Neutrophil (primary cell): Measurements from ENCODE around the gene PDE6B.

Experiments used
- H3K27ac ChIP-seq: fragments of 200-600 bp; sonication (generic); 2 replicates; pipeline ENCODE4 v1.5.1; 2016; ENCODE audit warnings: mild to moderate bottlenecking, moderate library complexity
- H3K27me3 ChIP-seq: fragments of 200-600 bp; sonication (generic); 2 replicates; pipeline ENCODE4 v1.6.0; 2016; ENCODE audit warnings: mild to moderate bottlenecking
- H3K36me3 ChIP-seq: fragments of 200-600 bp; sonication (generic); 2 replicates; pipeline ENCODE4 v1.5.1; 2017
- H3K4me1 ChIP-seq, 2 experiments: fragments of 200-600 bp in 1 of 2; sonication (generic) in 1 of 2; 1 replicate in 1 of 2; 2 replicates in 1 of 2; pipeline versions ENCODE4 v1.5.1 to v1.6.1; 2013 to 2016; ENCODE audit warnings: low read depth in 1 of 2, low read length in 1 of 2, mild to moderate bottlenecking in 1 of 2, moderate library complexity in 1 of 2; ENCODE audit not compliant: control insufficient read depth in 1 of 2, insufficient read depth in 1 of 2
- H3K4me3 ChIP-seq, 2 experiments: fragments of 200-600 bp in 1 of 2; sonication (generic) in 1 of 2; 1 replicate in 1 of 2; 2 replicates in 1 of 2; pipeline ENCODE4 v1.5.1; 2013 to 2016; ENCODE audit warnings: low read depth in 1 of 2, low read length in 1 of 2, mild to moderate bottlenecking in 1 of 2, moderate library complexity in 1 of 2
- H3K9me3 ChIP-seq: fragments of 200-600 bp; sonication (generic); 2 replicates; pipeline ENCODE4 v1.5.1; 2016
- CTCF ChIP-seq: fragments of 200-600 bp; sonication (generic); IDR thresholded peaks from 2 replicates; pipeline ENCODE4 v1.5.1; 2016; ENCODE audit warnings: antibody characterized with exemption

The PDE6B gene

GRCh38 chr4:675980-676870, 50.9 kb downstream of the PDE6B start:
- no peaks in the 10 kb centered on the region for H3K9me3 ChIP-seq
- no peak overlapping the region for H3K27ac ChIP-seq
- TF ChIP-seq CTCF = no peak
- peaks cover 24 to 28% of the 10 kb centered on the region in 2 experiments for H3K4me1 ChIP-seq
- peaks cover 11% of the 10 kb centered on the region for H3K36me3 ChIP-seq
- peaks cover 22% of the 10 kb centered on the region for H3K27me3 ChIP-seq
- H3K4me3 ChIP-seq = no peak overlapping the region

- no peak overlapping the region for H3K27ac ChIP-seq
- no peak for TF ChIP-seq CTCF
- no peaks in the 10 kb centered on the region for H3K9me3 ChIP-seq
- peaks cover 23% of the 10 kb centered on the region for H3K27me3 ChIP-seq
- peaks cover 24 to 32% of the 10 kb centered on the region in 2 experiments for H3K4me1 ChIP-seq
- H3K36me3 ChIP-seq = peaks cover 5% of the 10 kb centered on the region
- no peak overlapping the region for H3K4me3 ChIP-seq
Observed at GRCh38 chr4:676871-677235, 51.5 kb downstream of the PDE6B start.

GRCh38 chr4:677431-678293, 52.3 kb downstream of the PDE6B start:
- Histone ChIP-seq H3K36me3 (no peaks in the 10 kb centered on the region), H3K27me3 (peaks cover 23% of the 10 kb centered on the region), H3K27ac (no peak overlapping the region), H3K4me3 (no peak overlapping the region), H3K9me3 (no peaks in the 10 kb centered on the region), H3K4me1 (peaks cover 24 to 36% of the 10 kb centered on the region in 2 experiments)
- no peak for TF ChIP-seq CTCF

GRCh38 chr4:678331-679103, 53.1 kb downstream of the PDE6B start:
- Histone ChIP-seq H3K9me3 (no peaks in the 10 kb centered on the region), H3K4me1 (peaks cover 19 to 38% of the 10 kb centered on the region in 2 experiments), H3K27me3 (peaks cover 23% of the 10 kb centered on the region), H3K36me3 (no peaks in the 10 kb centered on the region), H3K27ac (no peak overlapping the region), H3K4me3 (no peak overlapping the region)
- no peak for TF ChIP-seq CTCF

- no peak for TF ChIP-seq CTCF
- Histone ChIP-seq H3K27ac (no peak overlapping the region), H3K9me3 (no peaks in the 10 kb centered on the region), H3K4me1 (peaks cover 18 to 41% of the 10 kb centered on the region in 2 experiments), H3K27me3 (peaks cover 23% of the 10 kb centered on the region), H3K36me3 (no peaks in the 10 kb centered on the region), H3K4me3 (no peak overlapping the region)
Observed at GRCh38 chr4:679104-679481, 53.7 kb downstream of the PDE6B start.
